Loucy (cell line): ENCODE results near the gene CLEC6A.

Experiments
- H2AFZ ChIP-seq: fragments of 200-600 bp; sonication (generic); 2 replicates; pipeline ENCODE4 v1.6.0; 2016; ENCODE audit warnings: antibody characterized with exemption, mild to moderate bottlenecking, low read length, moderate library complexity
- H3F3A ChIP-seq: fragments of 200-600 bp; 2 replicates; pipeline ENCODE4 v1.6.0; 2016; ENCODE audit warnings: antibody characterized with exemption, low read depth, mild to moderate bottlenecking
- H3K27me3 ChIP-seq: fragments of 200-600 bp; sonication (generic); 2 replicates; pipeline ENCODE4 v1.6.1; 2014; ENCODE audit warnings: low read length, mild to moderate bottlenecking; ENCODE audit not compliant: insufficient read depth, poor library complexity, severe bottlenecking
- H3K36me3 ChIP-seq: fragments of 200-600 bp; sonication (generic); 2 replicates; pipeline ENCODE4 v1.6.1; 2016; ENCODE audit warnings: low read length; ENCODE audit not compliant: insufficient read depth
- H3K4me1 ChIP-seq: fragments of 200-600 bp; sonication (generic); 2 replicates; pipeline ENCODE4 v1.5.1; 2014; ENCODE audit warnings: low read length, mild to moderate bottlenecking; ENCODE audit not compliant: insufficient read depth, poor library complexity, severe bottlenecking
- H3K4me2 ChIP-seq: fragments of 200-600 bp; sonication (generic); 2 replicates; pipeline ENCODE4 v1.6.0; 2014; ENCODE audit warnings: antibody characterized with exemption, low read length, low read depth, mild to moderate bottlenecking; ENCODE audit not compliant: poor library complexity, severe bottlenecking
- H3K4me3 ChIP-seq: fragments of 200-600 bp; sonication (generic); 2 replicates; pipeline ENCODE4 v1.5.1; 2014; ENCODE audit warnings: low read length, mild to moderate bottlenecking, mixed read lengths; ENCODE audit not compliant: poor library complexity, severe bottlenecking
- H3K79me2 ChIP-seq: fragments of 200-600 bp; sonication (generic); 2 replicates; pipeline ENCODE4 v1.6.1; 2014; ENCODE audit warnings: low read length; ENCODE audit not compliant: insufficient read depth
- H3K9ac ChIP-seq: fragments of 200-600 bp; sonication (generic); 2 replicates; pipeline ENCODE4 v1.6.0; 2014; ENCODE audit warnings: mild to moderate bottlenecking, low read depth, low read length, moderate library complexity; ENCODE audit not compliant: poor library complexity, severe bottlenecking
- H3K9me2 ChIP-seq: fragments of 200-600 bp; sonication (generic); replicated peaks from 2 replicates; pipeline ENCODE4 v1.6.1; 2016; ENCODE audit warnings: low read depth, low read length, mixed read lengths
- H3K9me3 ChIP-seq: fragments of 200-600 bp; sonication (generic); 2 replicates; pipeline ENCODE4 v1.6.1; 2014; ENCODE audit warnings: mild to moderate bottlenecking, antibody characterized with exemption, low read length, low read depth; ENCODE audit not compliant: insufficient read depth
- H4K20me1 ChIP-seq: fragments of 200-600 bp; sonication (generic); 2 replicates; pipeline ENCODE4 v1.6.0; 2014; ENCODE audit warnings: antibody characterized with exemption, low read length, mild to moderate bottlenecking; ENCODE audit not compliant: insufficient read depth, poor library complexity, severe bottlenecking
- EZH2phosphoT487 ChIP-seq: fragments of 200-600 bp; IDR thresholded peaks from 2 replicates; pipeline ENCODE4 v1.6.1; 2018; ENCODE audit warnings: antibody characterized with exemption, mild to moderate bottlenecking, moderate library complexity, borderline replicate concordance
- TF ChIP-seq, protein P1 (sequence below): fragments of 200-600 bp; sonication (generic); conservative IDR thresholded peaks from 2 replicates; pipeline ENCODE4 v1.5.1; 2014; ENCODE audit warnings: mild to moderate bottlenecking, antibody characterized with exemption, low read length

The CLEC6A gene

GRCh38 chr12:8517971-8518370 lies 62.2 kb downstream of the CLEC6A start:
- H3F3A ChIP-seq = no peaks in the 10 kb centered on the region
- no peak overlapping the region for H3K4me2 ChIP-seq
- no peaks in the 10 kb centered on the region for H3K79me2 ChIP-seq
- H4K20me1 ChIP-seq = no peaks in the 10 kb centered on the region
- TF ChIP-seq, protein P1, sequence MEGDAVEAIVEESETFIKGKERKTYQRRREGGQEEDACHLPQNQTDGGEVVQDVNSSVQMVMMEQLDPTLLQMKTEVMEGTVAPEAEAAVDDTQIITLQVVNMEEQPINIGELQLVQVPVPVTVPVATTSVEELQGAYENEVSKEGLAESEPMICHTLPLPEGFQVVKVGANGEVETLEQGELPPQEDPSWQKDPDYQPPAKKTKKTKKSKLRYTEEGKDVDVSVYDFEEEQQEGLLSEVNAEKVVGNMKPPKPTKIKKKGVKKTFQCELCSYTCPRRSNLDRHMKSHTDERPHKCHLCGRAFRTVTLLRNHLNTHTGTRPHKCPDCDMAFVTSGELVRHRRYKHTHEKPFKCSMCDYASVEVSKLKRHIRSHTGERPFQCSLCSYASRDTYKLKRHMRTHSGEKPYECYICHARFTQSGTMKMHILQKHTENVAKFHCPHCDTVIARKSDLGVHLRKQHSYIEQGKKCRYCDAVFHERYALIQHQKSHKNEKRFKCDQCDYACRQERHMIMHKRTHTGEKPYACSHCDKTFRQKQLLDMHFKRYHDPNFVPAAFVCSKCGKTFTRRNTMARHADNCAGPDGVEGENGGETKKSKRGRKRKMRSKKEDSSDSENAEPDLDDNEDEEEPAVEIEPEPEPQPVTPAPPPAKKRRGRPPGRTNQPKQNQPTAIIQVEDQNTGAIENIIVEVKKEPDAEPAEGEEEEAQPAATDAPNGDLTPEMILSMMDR = no peak
- TF ChIP-seq EZH2phosphoT487 = no peak
- no peak overlapping the region for H3K9ac ChIP-seq
- no peaks in the 10 kb centered on the region for H3K9me3 ChIP-seq
- H3K9me2 ChIP-seq = no peaks in the 10 kb centered on the region
- H3K4me3 ChIP-seq = no peak overlapping the region
- H3K27me3 ChIP-seq = no peaks in the 10 kb centered on the region
- no peak overlapping the region for H2AFZ ChIP-seq
- H3K36me3 ChIP-seq = no peaks in the 10 kb centered on the region
- no peaks in the 10 kb centered on the region for H3K4me1 ChIP-seq

- H3K4me2 ChIP-seq = no peak overlapping the region
Measured at GRCh38 chr12:8519171-8519570, 63.4 kb downstream of the CLEC6A start.

GRCh38 chr12:8527250-8528130 lies 71.7 kb downstream of the CLEC6A start:
- Histone ChIP-seq H3K36me3 (no peaks in the 10 kb centered on the region), H3F3A (no peaks in the 10 kb centered on the region), H3K79me2 (no peaks in the 10 kb centered on the region), H4K20me1 (no peaks in the 10 kb centered on the region), H3K4me2 (no peak overlapping the region), H3K9me3 (no peaks in the 10 kb centered on the region), H3K9me2 (no peaks in the 10 kb centered on the region), H2AFZ (no peak overlapping the region), H3K27me3 (no peaks in the 10 kb centered on the region), H3K9ac (no peak overlapping the region), H3K4me3 (no peak overlapping the region), H3K4me1 (no peaks in the 10 kb centered on the region)
- TF ChIP-seq, protein P1 = no peak
- no peak for TF ChIP-seq EZH2phosphoT487

More at GRCh38 chr12:8519171-8519570, 63.4 kb downstream of the CLEC6A start:
- Histone ChIP-seq H3K9me3 (no peaks in the 10 kb centered on the region), H3K79me2 (no peaks in the 10 kb centered on the region), H3K9me2 (no peaks in the 10 kb centered on the region), H3K4me3 (no peak overlapping the region), H3K27me3 (no peaks in the 10 kb centered on the region), H3K4me1 (no peaks in the 10 kb centered on the region), H4K20me1 (no peaks in the 10 kb centered on the region), H3F3A (no peaks in the 10 kb centered on the region), H3K36me3 (no peaks in the 10 kb centered on the region), H3K9ac (no peak overlapping the region), H2AFZ (no peak overlapping the region)
- TF ChIP-seq, protein P1 = no peak
- no peak for TF ChIP-seq EZH2phosphoT487
